Measurements from ENCODE around the gene CAMKMT.

GRCh38 chr2:44736270-44736942, 374.7 kb downstream of the CAMKMT start:
- TF ChIP-seq, protein P1, sequence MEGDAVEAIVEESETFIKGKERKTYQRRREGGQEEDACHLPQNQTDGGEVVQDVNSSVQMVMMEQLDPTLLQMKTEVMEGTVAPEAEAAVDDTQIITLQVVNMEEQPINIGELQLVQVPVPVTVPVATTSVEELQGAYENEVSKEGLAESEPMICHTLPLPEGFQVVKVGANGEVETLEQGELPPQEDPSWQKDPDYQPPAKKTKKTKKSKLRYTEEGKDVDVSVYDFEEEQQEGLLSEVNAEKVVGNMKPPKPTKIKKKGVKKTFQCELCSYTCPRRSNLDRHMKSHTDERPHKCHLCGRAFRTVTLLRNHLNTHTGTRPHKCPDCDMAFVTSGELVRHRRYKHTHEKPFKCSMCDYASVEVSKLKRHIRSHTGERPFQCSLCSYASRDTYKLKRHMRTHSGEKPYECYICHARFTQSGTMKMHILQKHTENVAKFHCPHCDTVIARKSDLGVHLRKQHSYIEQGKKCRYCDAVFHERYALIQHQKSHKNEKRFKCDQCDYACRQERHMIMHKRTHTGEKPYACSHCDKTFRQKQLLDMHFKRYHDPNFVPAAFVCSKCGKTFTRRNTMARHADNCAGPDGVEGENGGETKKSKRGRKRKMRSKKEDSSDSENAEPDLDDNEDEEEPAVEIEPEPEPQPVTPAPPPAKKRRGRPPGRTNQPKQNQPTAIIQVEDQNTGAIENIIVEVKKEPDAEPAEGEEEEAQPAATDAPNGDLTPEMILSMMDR (IDR thresholded peaks at IDR 0.05), result no peak
- no peak for TF ChIP-seq EZH2 (IDR thresholded peaks at IDR 0.05; ENCODE audit: borderline replicate concordance, insufficient read depth, low read depth, low read length, poor library complexity, severe bottlenecking)

Data from B cell (primary cell).